Fibroblast of skin of scalp (primary cell): ENCODE measurements around the gene OR1D2. TPM values are rescaled to one million over a fixed set of nuclear protein-coding genes. Genes with fewer than 3 reads are reported as not detected.
"Not testable (repeated sequence)": the region's sequence is repeated elsewhere in the genome, so short reads cannot be mapped to it uniquely, and the experiment has no call there.

Experiments used
- DNase-seq: peaks from one replicate; pipeline ENCODE4 v3.0.0-alpha.2; 2013
- polyA plus RNA-seq, 2 experiments: library from polyadenylated mRNA; unstranded; fragments of 120-200 nt; gene quantifications; one replicate each; pipeline ENCODE4 v1.2.1, GENCODE V29; 2013; ENCODE audit not compliant: insufficient read length in 2 of 2

The OR1D2 gene, protein sequence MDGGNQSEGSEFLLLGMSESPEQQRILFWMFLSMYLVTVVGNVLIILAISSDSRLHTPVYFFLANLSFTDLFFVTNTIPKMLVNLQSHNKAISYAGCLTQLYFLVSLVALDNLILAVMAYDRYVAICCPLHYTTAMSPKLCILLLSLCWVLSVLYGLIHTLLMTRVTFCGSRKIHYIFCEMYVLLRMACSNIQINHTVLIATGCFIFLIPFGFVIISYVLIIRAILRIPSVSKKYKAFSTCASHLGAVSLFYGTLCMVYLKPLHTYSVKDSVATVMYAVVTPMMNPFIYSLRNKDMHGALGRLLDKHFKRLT
- polyA plus RNA-seq (2013, experiment 1 of 2; ENCODE audit: insufficient read length): not detected
- not detected for polyA plus RNA-seq (2013, experiment 2 of 2; ENCODE audit: insufficient read length)

DNA sequence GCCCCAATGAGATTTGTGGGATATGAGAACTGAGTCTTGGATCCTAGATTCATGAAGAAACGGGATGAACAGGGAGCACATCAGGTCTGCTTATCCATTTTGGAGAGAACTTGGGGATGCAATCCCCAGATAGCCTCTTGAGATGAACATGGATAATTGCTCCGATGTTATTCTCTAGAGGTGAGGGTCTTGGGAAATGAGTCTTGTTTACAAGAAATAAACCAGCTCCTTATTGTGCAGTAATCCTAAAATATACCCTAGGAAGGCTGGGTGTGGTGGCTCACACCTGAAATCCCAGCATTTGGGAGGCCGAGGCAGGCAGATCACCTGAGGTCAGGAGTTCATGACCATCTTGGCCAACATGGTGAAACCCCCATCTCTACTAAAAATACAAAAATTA, at the start of gene OR1D2:
TSS of gene OR1D2 (minus strand) at position 101 of the 400 bp plus-strand sequence. CDS start 11,426 bp downstream, outside the sequence.
- no peak for DNase-seq

DNA sequence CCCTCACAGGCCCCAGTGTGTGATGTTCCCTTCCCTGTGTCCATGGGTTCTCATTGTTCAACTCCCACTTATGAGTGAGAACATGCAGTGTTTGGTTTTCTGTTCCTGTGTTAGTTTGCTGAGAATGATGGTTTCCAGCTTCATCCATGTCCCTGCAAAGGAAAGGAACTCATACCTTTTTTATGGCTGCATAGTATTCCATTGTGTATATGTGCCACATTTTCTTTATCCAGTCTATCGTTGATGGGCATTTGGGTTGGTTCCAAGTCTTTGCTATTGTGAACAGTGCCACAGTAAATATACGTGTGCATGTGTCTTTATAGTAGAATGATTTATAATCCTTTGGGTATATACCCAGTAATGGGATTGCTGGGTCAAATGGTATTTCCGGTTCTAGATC, 33.3 kb upstream of the OR1D2 start:
- DNase-seq: not testable (repeated sequence)

DNA sequence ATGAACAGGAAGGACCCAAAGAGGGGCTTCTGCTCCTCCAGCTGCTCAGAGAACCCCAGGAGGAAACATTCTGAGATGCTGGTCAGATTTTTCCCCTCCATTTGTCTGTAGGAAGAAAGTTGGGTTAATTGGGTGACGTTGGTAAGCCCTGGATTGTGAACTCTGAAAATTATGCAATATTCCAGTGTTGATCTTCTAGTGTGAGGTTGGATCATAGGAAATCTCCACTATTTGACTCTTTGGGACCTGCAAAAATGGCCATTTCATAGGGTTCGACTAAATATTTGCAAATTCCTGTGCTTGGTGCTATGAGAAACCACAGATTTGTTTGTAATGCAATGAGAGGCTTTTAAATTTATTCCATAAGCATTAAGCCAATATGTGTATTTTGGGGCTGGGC, 23.2 kb upstream of the OR1D2 start, which contains the start of gene OR1G1:
TSS of gene OR1G1 (minus strand) at position 101 of the 400 bp plus-strand sequence. CDS start at position 101, 0 bp downstream.
- no peak for DNase-seq

DNA sequence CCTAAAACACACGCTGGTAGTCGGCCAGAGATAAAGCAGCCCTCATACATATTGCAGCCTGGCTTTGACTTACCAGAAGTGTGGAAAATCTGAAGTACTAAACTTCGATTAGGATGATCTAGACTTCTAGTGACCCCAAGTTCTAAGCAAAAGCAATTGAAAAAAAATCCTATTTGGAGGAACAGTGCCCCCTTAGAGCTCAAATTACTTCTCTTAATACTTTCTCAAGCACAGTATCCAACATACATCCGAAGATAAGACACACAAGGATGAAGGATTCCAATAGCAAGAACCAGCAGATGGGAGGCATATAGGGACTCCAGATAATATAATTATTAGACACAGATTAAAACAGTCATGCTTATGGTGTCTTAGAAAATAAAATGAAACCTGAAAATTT, 30.4 kb downstream of the OR1D2 start:
- DNase-seq: not testable (repeated sequence)

DNA sequence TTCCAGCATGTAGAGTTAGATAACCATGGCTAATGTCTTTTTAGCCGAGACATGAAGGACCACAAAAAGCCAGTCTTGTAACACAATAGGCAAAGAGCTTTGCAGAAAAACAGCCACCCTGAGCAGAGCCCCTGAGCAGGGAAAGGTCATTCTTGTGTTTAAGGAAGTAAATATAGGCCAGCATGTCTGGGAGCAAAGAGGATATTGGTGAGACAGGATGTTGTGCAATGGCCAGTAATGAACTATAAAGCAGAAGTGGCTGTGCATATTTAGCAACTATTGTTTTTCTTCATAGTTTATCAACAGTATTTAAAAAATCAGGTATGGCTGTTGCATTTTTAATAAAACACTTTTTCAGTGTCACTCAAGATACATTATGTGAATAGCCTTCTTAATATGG, 39.0 kb downstream of the OR1D2 start:
- not testable (repeated sequence) for DNase-seq

DNA sequence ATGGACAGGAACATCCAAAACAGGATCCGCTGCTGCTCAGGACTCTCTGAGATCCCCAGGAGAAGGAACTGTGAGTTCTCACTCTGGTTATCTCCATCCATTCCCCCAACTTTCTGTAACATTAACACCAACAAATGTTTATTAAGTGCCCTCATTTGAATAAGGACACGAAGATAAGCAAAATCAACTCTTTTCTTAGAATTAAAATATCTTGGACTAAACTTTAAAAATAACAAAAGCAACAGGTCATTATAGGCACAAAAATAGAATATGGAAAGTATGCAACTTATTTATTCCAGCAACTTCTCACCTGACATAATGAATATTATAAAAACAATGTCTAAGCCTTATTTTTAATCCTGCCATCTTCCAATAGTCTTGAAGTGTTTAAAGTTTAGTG, 40.7 kb downstream of the OR1D2 start, which contains the start of gene OR1D5:
TSS of gene OR1D5 (minus strand) at position 101 of the 400 bp plus-strand sequence. CDS start at position 101, 0 bp downstream.
- not testable (repeated sequence) for DNase-seq

DNA sequence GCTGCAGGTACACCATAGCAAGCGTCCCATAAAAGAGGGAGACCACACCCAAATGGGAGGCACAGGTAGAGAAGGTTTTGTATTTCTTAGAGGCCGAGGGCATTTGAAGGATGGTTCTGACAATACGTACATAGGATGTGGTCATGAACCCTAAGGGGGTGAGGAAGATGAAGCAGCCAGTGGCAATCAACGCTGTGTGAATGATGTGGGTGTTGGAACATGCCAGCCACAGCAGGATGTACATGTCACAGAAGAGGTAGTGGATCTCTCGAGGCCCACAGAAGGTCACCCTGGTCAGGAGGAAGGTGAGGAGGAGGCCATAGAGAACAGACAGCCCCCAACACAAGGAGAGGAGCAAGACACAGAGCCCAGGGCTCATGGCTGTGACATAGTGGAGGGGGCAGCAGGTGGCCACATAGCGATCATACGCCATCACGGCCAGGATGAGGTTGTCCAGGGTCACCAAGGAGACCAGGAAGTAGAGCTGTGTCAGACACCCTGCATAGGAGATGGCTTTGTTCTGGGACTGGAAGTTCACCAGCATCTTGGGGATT, 41.3 kb downstream of the OR1D2 start:
- not testable (repeated sequence) for DNase-seq

DNA sequence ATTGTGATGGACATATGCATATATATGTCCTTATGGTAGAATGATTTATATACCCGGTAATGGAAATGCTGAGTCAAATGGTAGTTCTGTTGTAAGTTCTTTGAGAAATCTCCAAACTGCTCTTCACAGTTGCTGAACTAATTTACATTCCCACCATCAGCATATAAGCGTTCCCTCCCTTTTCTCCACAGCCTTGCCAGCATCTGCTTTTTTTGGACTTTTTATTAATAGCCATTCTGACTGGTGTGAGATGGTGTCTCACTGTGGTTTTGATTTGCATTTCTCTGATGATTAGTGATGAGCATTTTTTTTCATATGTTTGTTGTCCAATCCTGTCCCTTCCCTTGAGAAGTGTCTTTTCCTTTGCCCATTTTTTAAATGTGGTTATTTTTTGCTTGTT, 49.4 kb downstream of the OR1D2 start:
- not testable (repeated sequence) for DNase-seq

DNA sequence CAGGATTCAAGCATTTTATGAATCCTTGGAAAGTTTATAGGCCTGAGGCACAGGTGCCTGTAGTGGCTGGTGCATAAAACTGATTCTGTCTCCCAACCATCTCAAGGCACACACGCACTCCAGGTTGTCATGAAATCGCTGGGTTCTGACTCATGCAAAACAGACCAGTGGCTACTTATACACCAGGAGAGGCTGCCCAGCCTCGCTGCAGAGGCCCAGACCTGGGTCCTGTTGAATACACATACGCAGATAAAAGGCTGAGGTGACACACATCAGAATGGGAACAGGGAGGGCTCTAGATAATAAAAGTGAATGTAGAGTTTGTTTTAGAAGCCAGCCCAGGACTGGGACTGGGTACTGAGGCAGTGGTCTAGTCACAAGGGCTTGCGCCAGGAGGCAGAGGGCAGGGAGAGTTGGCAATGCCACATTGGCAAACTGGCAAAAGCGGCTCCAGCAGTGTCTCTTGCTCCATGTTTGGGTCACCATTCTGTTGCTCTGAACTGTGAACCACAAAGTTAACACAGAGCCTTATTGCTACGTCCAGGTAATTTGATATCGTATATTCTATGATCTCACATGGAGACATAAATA, 54.4 kb downstream of the OR1D2 start:
- no peak for DNase-seq

DNA sequence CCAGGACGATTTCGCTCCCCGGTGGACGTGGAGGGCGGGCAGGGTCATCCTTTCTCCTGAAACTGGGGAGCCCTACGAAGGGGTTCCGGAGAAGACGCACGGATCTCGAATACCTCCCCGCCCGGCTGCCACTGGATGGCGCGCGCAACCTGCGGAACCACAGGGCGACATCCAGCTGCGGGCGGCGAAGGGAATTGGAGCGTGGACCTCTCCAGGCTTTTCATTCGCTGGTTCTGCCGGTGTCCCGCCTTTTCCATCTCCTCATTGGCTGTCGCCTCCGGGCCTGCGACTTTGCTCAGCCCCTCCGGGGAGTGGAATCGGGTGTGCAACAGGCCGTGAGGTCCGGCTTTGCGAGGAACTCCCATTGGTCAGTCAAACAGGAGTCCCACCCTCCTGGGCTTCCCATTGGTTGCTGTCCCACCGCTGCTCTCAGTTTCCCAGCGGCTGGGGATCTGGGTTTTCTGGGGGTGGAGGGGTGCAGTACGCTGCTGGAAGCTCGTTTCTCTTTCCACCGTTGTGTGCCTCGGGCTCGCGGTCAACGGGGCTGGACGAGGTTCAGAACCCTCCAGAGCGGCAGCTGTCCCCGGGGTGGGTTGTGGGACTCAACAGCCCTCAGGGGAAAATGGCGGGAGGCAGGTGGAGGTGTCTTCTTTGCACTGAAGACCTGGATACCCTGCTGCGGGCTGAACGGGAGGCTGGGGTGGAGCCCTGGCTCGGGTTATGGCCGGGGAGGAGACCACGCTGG, 55.3 kb downstream of the OR1D2 start:
- DNase-seq: peak; percentile 99

DNA sequence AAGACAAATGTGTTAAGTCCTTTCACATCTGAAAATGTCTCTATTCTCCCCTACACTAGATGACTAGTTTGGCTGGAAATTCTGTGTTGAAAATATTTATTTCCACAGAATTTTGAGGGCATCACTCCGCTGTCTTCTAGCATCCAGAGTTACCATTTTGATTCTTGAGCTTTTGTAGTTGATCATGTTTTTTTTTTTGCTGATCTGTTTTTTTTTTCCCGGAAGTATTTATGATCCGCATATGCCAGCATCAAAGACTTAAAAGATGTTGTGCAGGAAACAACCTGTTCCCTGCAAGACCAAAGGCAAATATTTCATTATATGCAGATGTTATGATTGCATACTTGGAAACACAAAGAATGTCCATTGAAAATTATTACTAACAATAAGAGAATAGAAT, 57.5 kb downstream of the OR1D2 start:
- DNase-seq: no peak

DNA sequence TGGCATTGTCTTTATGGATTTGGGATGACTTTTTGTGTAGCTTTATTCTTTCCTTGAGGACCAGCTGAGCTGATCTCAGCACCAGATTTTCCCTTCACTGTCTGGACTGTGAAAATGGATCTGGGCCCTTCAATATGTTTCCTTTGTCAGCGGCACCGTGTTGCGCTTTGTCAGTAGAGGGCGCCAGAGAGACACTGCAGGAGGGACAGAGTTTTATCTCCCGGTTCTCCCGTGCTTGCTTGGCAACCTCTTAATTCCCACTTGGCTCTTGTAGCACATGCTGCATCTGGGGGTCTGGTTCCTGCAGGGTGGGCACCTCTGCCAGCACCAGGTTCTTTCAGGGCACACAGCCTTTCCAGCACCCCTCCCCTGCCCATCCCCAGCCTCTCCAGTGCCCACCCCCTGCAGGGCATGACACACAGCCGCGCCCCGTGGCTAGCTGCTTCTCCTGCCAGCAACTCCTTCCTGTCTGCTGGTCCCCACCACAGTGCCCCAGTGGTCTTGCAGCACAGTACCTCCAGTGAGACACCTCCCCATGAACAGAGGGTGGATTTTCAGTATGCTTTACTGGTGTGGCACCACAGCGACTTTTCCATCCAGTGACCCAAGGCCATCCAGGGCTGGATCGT, 60.4 kb downstream of the OR1D2 start:
- no peak for DNase-seq

DNA sequence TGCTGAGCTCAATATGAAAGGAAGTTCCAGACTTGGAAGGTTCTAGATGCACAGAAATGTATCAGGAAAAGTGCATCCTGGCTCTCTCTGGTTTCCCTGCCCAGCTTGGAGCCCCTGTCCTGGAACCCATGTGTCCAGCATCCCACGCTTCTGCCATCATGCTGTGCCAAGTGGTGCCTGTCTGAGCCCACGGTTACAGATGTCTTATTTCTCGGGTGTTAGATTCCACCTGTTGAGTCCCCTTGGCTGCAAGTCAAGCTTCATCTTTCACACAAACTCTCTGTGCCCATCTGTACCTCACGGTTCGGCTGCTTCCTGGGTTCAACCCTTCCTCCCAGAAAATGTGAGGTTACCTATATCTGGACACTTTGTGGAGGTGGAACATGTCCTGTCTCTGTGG, 63.3 kb downstream of the OR1D2 start:
- DNase-seq: no peak

DNA sequence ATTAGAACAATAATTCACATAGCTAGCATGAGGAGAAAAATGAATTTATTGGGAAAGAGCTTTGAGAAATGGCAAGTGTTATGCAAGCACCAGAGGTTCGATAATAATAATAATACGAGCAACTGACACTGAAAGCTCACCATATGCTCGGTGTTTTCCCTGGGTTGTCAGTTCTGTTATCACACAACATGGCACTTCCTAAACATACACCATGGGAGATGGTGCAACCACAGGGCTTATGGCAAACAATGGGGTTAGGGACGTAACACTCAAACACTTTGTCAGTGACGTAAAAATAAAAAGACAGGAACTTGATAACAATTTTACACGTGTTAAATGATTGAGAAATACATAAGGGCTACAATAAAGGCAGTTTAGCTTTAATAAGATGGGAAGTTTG, 64.5 kb downstream of the OR1D2 start:
- no peak for DNase-seq

DNA sequence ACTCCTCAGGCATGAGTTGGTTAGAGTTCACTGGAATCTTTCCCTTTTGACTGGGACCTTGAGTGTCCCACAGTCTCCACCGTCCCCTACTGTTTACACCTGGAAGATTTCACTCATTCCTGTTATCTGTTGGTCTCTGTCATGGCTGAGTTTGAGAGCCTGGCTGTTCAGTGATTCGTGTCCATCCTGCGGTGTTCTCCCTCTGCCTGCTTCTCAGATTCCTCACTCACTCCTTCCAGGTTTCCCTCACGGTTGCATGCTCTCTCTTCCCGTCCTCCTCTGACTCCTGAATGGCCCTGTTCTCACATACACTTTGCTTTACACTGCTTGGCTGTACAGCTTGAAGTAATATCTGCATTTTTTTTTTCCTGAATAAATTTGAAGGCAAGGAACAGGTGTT, 65.3 kb downstream of the OR1D2 start:
- DNase-seq: no peak
